Mesenchymal stem cell (in vitro differentiated cells and primary cell): Measurements from ENCODE around the gene GAS7.

Source experiments
- DNase-seq: peaks from one replicate; pipeline ENCODE4 v3.0.0-alpha.2; 2013
- H2AFZ ChIP-seq: one replicate; pipeline ENCODE4 v1.6.1; 2013; ENCODE audit warnings: low read depth, mild to moderate bottlenecking, control low read depth, inconsistent platforms, low read length, moderate library complexity
- H2AK5ac ChIP-seq: 2 replicates; pipeline ENCODE4 v1.6.1; 2013; ENCODE audit warnings: low read length, moderate library complexity, mild to moderate bottlenecking, inconsistent platforms; ENCODE audit not compliant: severe bottlenecking
- H2BK120ac ChIP-seq: one replicate; pipeline ENCODE4 v1.6.1; 2013; ENCODE audit warnings: low read depth, mild to moderate bottlenecking, inconsistent platforms, low read length, moderate library complexity
- H2BK12ac ChIP-seq, 2 experiments: one replicate each; pipeline ENCODE4 v1.6.1; 2013; ENCODE audit warnings: inconsistent platforms in 2 of 2, low read length in 2 of 2, mild to moderate bottlenecking in 2 of 2, moderate library complexity in 2 of 2, control low read depth in 1 of 2
- H2BK15ac ChIP-seq: one replicate; pipeline ENCODE4 v1.6.1; 2013; ENCODE audit warnings: mild to moderate bottlenecking, low read depth, inconsistent platforms; ENCODE audit not compliant: poor library complexity, severe bottlenecking
- H2BK5ac ChIP-seq: 2 replicates; pipeline ENCODE4 v1.6.1; 2013; ENCODE audit warnings: low read depth, mild to moderate bottlenecking, low read length, control low read depth, inconsistent platforms; ENCODE audit not compliant: poor library complexity, severe bottlenecking
- H3K14ac ChIP-seq, 2 experiments: one replicate each; pipeline ENCODE4 v1.6.1; 2013; ENCODE audit warnings: inconsistent platforms in 2 of 2, low read length in 2 of 2, control low read depth in 1 of 2, mild to moderate bottlenecking in 1 of 2, moderate library complexity in 1 of 2
- H3K18ac ChIP-seq, 2 experiments: one replicate each; pipeline ENCODE4 v1.6.1; 2013; ENCODE audit warnings: inconsistent platforms in 2 of 2, low read length in 2 of 2, control low read depth in 1 of 2, low read depth in 1 of 2, mild to moderate bottlenecking in 1 of 2
- H3K23ac ChIP-seq, 2 experiments: one replicate each; pipeline ENCODE4 v1.6.1; 2013; ENCODE audit warnings: inconsistent platforms in 2 of 2, low read length in 2 of 2, mild to moderate bottlenecking in 2 of 2, moderate library complexity in 2 of 2, control low read depth in 1 of 2
- H3K27ac ChIP-seq: 2 replicates; pipeline ENCODE4 v1.5.1; 2013; ENCODE audit warnings: mild to moderate bottlenecking, moderate library complexity, low read length, control low read depth, inconsistent platforms; ENCODE audit not compliant: poor library complexity, severe bottlenecking
- H3K27me3 ChIP-seq, 2 experiments: 2 replicates each; pipeline versions ENCODE4 v1.6.1 to v1.7.0; 2013; ENCODE audit warnings: low read length in 2 of 2, mild to moderate bottlenecking in 2 of 2, moderate library complexity in 2 of 2, control low read depth in 1 of 2, inconsistent platforms in 1 of 2; ENCODE audit not compliant: control insufficient read depth in 1 of 2, insufficient read depth in 1 of 2
- H3K36me3 ChIP-seq, 2 experiments: 2 replicates each; pipeline versions ENCODE4 v1.6.1 to v1.7.0; 2013; ENCODE audit warnings: low read length in 2 of 2, control low read depth in 1 of 2, inconsistent platforms in 1 of 2, low read depth in 1 of 2, mild to moderate bottlenecking in 1 of 2; ENCODE audit not compliant: insufficient read depth in 2 of 2, control insufficient read depth in 1 of 2
- H3K4ac ChIP-seq, 2 experiments: one replicate each; pipeline ENCODE4 v1.6.1; 2013; ENCODE audit warnings: inconsistent platforms in 2 of 2, low read length in 2 of 2, mild to moderate bottlenecking in 2 of 2, moderate library complexity in 2 of 2, control low read depth in 1 of 2, low read depth in 1 of 2
- H3K4me1 ChIP-seq: 2 replicates; pipeline ENCODE4 v1.6.1; 2013; ENCODE audit warnings: low read depth, low read length, control low read depth; ENCODE audit not compliant: control insufficient read depth, insufficient read depth
- H3K4me2 ChIP-seq: 2 replicates; pipeline ENCODE4 v1.6.1; 2013; ENCODE audit warnings: low read length, mild to moderate bottlenecking, inconsistent platforms; ENCODE audit not compliant: poor library complexity, severe bottlenecking
- H3K4me3 ChIP-seq, 2 experiments: 2 replicates each; pipeline versions ENCODE4 v1.5.1 to v1.7.0; 2013; ENCODE audit warnings: low read length in 2 of 2, mild to moderate bottlenecking in 2 of 2, control low read depth in 1 of 2, low read depth in 1 of 2; ENCODE audit not compliant: insufficient read depth in 1 of 2
- H3K79me1 ChIP-seq: replicated peaks from 2 replicates; pipeline ENCODE4 v1.6.1; 2013; ENCODE audit warnings: mild to moderate bottlenecking, control low read depth, low read length, inconsistent platforms; ENCODE audit not compliant: poor library complexity, severe bottlenecking
- H3K9ac ChIP-seq: 2 replicates; pipeline ENCODE4 v1.7.0; 2013; ENCODE audit warnings: mild to moderate bottlenecking, low read length, moderate library complexity
- H3K9me3 ChIP-seq: 2 replicates; pipeline ENCODE4 v1.7.0; 2013; ENCODE audit warnings: mild to moderate bottlenecking, low read length; ENCODE audit not compliant: control insufficient read depth
- H4K8ac ChIP-seq: one replicate; pipeline ENCODE4 v1.6.1; 2013; ENCODE audit warnings: inconsistent platforms, mild to moderate bottlenecking, low read length, moderate library complexity
- H4K91ac ChIP-seq: one replicate; pipeline ENCODE4 v1.6.1; 2013; ENCODE audit warnings: mild to moderate bottlenecking, low read length, inconsistent platforms
- WGBS: methylation state at CpG from one replicate; pipeline ENCODE4 v1.1.7; 2013; ENCODE audit warnings: mixed read lengths; 5-methylcytosine and 5-hydroxymethylcytosine counted together

The GAS7 gene

DNA sequence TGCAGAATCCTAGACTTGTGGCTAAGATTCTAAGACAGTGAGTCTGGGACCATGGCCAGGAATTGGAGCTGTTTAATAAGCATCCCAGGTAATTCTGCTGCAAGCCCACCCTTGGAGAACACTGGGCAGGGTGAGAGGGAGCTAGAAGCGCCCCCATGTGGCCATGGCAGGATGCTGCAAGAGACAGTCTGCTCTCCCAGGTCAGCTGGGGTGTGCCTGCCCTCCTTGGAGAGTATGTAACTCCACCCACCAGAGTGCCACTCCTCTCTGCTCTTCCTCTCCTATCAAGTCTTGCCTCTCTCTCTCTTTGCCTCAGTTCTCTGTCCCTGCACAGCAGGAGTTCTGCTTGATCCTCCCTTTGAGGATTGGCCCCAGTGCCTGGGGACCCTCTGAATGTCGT lies 308.3 kb downstream of the GAS7 start:
- Histone ChIP-seq H3K9ac (no peak overlapping the region), H3K4me3 (no peak overlapping the region), H3K18ac (no peak overlapping the region), H2BK12ac (no peak overlapping the region), H3K79me1 (no peaks in the 10 kb centered on the region), H3K9me3 (peaks cover 17% of the 10 kb centered on the region), H2BK120ac (no peak overlapping the region), H3K36me3 (no peaks in the 10 kb centered on the region), H3K27me3 (peaks cover 0 to 53% of the 10 kb centered on the region in 2 experiments), H3K27ac (no peak overlapping the region), H2BK5ac (no peak overlapping the region), H3K4me1 (no peaks in the 10 kb centered on the region), H3K4ac (no peak overlapping the region), H4K91ac (no peak overlapping the region), H4K8ac (no peak overlapping the region), H2AK5ac (no peak overlapping the region), H2BK15ac (no peak overlapping the region), H3K4me2 (no peak overlapping the region), H3K23ac (no peak overlapping the region), H2AFZ (no peak overlapping the region), H3K14ac (no peak overlapping the region)
- no peak for DNase-seq
- WGBS: 33% methylated on average over 2 of the region's 2 CpGs

DNA sequence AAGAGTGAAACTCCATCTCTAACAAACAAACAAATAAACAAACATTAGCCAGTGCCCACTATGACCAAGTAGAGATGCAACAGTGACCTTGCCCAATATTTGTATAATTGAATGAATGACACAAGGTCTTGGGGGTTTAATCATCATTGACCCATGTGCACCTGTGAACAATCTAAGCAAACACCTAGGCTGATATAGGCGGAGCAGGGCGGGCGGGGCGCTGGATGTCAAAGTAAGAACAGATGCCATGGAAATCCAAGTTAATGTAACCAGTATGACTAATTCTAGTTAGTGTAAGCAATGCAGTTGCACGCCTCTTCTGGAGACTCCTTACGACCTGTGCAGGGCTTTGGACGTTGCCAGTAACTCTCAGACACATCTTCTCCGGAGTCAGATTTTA lies 310.9 kb downstream of the GAS7 start:
- Histone ChIP-seq H3K9ac (no peak overlapping the region), H2BK15ac (no peak overlapping the region), H2BK120ac (no peak overlapping the region), H2AFZ (no peak overlapping the region), H4K8ac (no peak overlapping the region), H3K27me3 (peaks cover 0 to 46% of the 10 kb centered on the region in 2 experiments), H3K4ac (no peak overlapping the region), H3K79me1 (no peaks in the 10 kb centered on the region), H3K9me3 (peaks cover 41% of the 10 kb centered on the region), H3K4me2 (no peak overlapping the region), H3K36me3 (no peaks in the 10 kb centered on the region), H3K18ac (no peak overlapping the region), H2BK12ac (no peak overlapping the region), H3K14ac (no peak overlapping the region), H3K4me3 (no peak overlapping the region), H4K91ac (no peak overlapping the region), H3K23ac (no peak overlapping the region), H2BK5ac (no peak overlapping the region), H2AK5ac (no peak overlapping the region), H3K4me1 (no peaks in the 10 kb centered on the region), H3K27ac (no peak overlapping the region)
- DNase-seq: peak; percentile 47
- 86% methylated on average over 8 of the region's 8 CpGs for WGBS

- Histone ChIP-seq H3K27me3 (peaks cover 0 to 43% of the 10 kb centered on the region in 2 experiments), H3K14ac (no peak overlapping the region), H3K9me3 (peaks cover 52% of the 10 kb centered on the region), H2AK5ac (no peak overlapping the region), H3K36me3 (no peaks in the 10 kb centered on the region), H2BK12ac (no peak overlapping the region), H3K79me1 (no peaks in the 10 kb centered on the region), H3K4me2 (no peak overlapping the region), H3K4me3 (no peak overlapping the region), H3K9ac (no peak overlapping the region), H3K4ac (no peak overlapping the region), H3K27ac (no peak overlapping the region), H2BK120ac (no peak overlapping the region), H4K91ac (no peak overlapping the region), H3K4me1 (no peaks in the 10 kb centered on the region), H2BK5ac (no peak overlapping the region), H3K18ac (no peak overlapping the region), H4K8ac (no peak overlapping the region), H3K23ac (no peak overlapping the region), H2BK15ac (no peak overlapping the region), H2AFZ (no peak overlapping the region)
- 91% methylated on average over 5 of the region's 5 CpGs for WGBS
- no peak for DNase-seq
These were observed 312.1 kb downstream of the GAS7 start for GRCh38 chr17:9886141-9886930.

DNA sequence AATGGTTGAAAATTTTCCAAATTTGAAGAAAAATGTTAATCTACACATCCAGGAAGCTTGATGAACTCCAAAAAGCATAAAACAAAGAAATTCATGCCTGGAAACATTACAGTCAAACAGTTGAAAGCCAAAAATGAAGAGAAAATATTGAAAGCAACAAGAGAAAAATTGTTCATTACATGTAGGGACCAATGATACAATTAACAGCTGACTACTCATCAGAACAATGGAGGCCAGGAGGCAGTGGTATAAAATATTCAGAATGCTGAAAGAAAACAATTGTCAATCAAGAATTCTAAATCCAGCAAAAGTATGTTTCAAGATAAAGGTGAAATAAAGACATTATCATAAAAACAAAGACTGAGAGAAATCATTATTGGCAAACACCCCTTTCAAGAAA lies 315.0 kb downstream of the GAS7 start:
- H4K91ac ChIP-seq: no peak overlapping the region
- H2AFZ ChIP-seq: no peak overlapping the region
- H3K4me2 ChIP-seq: no peak overlapping the region
- H2BK5ac ChIP-seq: no peak overlapping the region
- no peak overlapping the region for H3K14ac ChIP-seq
- H2BK15ac ChIP-seq: no peak overlapping the region
- no peak overlapping the region for H3K18ac ChIP-seq
- no peak overlapping the region for H3K27ac ChIP-seq
- H3K4me1 ChIP-seq: peaks cover 6% of the 10 kb centered on the region
- DNase-seq: no peak
- no peak overlapping the region for H3K23ac ChIP-seq
- H3K27me3 ChIP-seq: peaks cover 0 to 17% of the 10 kb centered on the region in 2 experiments
- H3K4ac ChIP-seq: no peak overlapping the region
- H3K79me1 ChIP-seq: no peaks in the 10 kb centered on the region
- H4K8ac ChIP-seq: no peak overlapping the region
- H2BK120ac ChIP-seq: no peak overlapping the region
- H3K4me3 ChIP-seq: no peak overlapping the region
- no peak overlapping the region for H2BK12ac ChIP-seq
- H3K9me3 ChIP-seq: peaks cover 52% of the 10 kb centered on the region
- no peaks in the 10 kb centered on the region for H3K36me3 ChIP-seq
- no peak overlapping the region for H3K9ac ChIP-seq
- no peak overlapping the region for H2AK5ac ChIP-seq
